GM04503 (cell line): ENCODE data around the gene RGP1.

Experiments
- DNase-seq: peaks from one replicate; pipeline ENCODE4 v3.0.0-alpha.2; 2012; ENCODE audit warnings: low read depth

RGP1 gene

GRCh38 chr9:35743880-35744518 is 5.1 kb upstream of the RGP1 start:
- DNase-seq = no peak

DNA sequence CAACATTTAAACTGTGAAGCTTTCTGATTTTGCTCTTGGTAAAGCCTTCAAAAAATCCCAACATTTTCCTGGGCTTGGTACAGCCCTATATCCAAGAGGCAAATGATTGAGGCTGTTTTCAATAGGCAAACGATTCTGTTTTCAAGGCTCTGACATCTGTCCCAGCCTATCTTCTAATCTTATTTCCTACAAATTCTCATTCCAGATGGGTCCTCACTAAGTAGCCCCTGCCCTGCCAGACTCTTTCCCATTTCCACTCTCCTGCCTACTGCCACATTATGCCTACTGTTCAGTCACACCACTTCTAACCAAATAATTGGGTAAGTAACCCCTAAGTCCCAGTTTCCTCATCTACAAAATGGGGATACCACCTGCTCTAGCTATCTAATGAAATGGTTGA is 3.5 kb upstream of the RGP1 start:
- DNase-seq = no peak

DNA sequence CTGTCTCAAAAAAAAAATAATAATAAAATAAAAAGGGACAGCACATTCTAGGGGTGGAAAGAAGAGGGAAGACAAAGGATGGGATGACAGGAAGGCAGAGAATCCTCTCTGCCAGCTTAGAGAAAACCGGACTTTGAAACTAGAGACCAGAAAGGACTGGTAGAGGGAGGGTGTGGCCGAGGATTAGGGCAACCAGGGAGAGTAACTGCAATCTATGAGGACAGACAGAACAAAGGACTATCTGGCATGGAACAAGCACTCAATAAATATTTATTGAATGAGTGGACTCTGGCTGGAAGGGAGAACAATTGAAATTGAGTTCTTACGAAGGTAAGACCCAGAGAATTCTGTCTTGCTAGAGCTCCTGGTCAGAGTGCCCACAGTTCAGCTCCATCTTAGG is 2.5 kb upstream of the RGP1 start:
- DNase-seq = no peak

DNA sequence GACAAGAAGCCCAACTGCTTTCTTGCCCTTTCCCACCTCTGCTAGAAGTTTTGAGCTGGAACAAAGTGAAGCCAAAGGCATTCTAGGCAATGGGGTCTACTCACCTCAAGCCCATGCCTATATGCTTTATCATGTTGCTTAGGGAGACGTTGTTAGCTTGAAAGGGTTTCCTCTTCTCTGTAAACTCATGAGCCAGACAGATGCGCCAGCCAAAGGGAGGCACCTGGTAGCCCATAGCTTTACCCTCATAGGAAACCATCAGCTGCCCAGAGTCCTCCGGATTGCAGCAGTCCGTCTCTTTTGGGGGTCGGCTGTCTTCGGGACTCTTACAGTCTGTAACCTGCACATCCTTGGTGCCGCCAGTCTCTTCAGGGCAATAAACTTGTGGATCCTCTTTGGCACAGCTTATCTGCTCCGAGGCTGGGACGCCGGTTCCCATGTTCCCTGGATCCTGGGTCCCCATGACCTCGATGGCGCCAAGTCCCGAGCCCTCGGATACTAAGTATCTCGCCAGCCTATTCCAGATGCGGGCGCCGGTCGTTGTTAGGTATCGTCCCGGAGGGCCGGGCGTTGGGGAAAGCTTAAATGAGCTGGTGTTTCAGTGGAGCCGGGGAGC is 737 bp upstream of the RGP1 start:
- DNase-seq = no peak

DNA sequence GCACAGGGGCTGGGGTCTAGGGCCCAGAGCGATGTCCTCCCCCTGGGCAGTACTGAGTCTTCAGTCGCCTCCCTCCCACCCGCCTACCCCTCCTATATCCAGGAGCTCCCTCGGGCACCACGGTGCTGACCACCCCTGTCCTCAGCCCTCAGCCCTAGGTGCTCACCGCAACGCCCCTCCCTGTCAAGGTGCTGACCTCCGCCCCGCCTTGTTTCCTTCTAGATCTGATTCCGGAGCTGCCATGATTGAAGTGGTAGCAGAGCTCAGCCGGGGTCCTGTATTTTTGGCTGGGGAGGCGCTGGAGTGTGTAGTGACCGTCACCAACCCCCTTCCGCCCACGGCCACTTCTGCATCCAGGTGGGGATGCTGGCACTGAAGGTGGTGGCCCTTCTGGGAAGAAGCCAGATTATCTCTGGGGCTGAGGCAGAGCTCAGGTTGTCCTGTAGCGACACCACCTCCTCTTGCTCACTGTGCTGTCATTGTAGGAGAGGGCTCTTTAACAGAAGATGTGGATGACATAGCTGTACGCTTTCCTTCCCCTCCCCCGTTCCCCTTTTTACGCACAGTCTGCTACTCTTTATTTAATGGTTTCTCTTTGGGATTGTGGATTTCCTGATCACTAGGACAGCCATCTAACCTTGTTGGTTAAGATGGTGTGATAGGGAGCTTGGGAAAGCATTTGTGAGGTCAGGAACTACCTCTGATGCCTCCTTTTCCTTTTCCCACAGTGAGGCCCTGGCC is 598 bp downstream of the RGP1 start:
- DNase-seq = no peak

- no peak for DNase-seq
Observed at GRCh38 chr9:35750256-35750531, 1.1 kb downstream of the RGP1 start.

GRCh38 chr9:35753466-35753865 is 4.4 kb downstream of the RGP1 start:
- DNase-seq = no peak

- no peak for DNase-seq
Observed at GRCh38 chr9:35754264-35754663, 5.2 kb downstream of the RGP1 start, which contains the start of gene MSMP. Gene MSMP (minus strand): TSS chr9:35754276. CDS start chr9:35754129, 147 bp downstream.

DNA sequence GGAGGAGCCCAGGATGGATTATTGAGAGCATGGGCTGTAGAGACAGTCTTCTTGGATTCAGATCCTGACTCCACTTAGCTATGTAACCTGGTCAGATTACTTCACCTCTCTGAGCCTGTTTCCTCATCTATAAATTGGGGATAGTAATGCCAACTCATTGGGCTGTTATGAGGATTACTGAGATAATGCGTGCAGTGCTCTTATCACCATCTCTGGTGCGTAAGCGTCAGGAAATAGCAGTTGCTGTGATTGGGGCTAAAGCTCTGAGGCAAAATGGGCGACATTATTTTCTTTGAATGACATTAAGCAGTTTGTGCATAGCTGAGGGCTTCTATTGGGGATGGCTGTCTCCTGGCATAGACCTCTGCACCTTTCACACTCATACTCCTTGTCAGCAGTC is 6.0 kb downstream of the RGP1 start:
- no peak for DNase-seq

DNA sequence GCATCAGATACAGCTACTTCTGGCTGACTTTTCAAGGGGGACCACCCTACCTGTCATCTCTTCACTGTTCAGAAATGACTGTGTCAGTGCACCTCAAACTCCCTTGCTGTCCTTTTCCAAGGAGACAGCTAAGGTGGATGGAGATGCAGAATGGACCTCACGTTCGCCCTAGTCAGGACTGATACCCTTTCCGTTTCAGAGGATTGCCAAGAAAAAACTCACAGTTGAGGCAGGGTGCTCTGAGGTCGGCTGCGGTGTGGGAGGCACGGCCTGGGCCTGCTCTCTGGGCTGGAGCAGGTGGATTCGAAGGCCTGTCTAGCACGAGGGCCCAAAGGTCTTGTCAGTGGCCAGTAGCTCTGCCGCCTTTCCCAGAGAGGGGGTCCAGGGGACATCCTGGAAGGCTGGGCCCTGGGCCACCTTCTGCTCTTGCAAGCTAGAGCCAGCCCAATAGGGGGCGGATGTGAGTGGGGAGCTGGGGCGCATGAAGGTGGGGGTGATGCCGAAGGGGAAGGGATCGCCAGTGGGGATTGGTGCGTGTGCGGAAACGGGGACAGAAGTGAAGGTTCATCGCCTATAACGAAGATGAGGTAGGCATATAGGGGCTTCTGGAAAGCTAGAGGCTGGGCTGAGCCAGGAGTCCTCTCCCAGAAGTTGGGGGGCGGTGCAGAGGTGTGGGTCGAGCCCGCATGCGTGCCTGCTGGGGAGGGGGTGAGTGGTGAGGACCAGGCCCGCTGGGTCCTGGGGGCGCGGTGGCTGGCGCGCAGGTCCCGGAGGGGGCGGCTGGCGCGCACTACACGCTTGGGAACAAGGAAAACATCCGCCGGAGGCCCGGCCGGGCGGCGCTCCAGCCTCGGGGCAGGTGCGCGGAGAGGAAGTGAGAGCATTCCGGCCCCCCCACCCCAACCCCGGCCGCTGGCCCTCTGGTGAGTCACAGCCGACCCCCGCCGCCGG is 7.5 kb downstream of the RGP1 start:
- no peak for DNase-seq

GRCh38 chr9:35757226-35757891 is 8.3 kb downstream of the RGP1 start:
- no peak for DNase-seq

DNA sequence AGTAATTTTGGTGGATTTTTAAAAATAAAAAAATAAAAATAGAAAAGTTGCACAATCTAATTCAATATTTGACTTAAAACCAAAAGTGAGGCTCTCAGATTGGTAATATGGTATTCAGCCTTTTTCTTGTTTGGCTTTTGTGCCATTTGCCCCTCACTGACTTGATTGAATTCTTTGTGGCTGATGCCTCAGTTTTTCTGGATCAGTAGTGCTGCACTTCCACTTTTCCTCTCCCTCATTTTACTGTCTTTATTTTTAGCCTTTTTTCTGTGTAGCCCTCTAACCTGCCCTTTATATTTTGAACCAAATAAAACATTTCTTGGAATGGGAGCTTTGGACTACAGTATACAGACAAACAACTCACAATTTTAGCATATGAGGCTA is 8.8 kb downstream of the RGP1 start:
- DNase-seq = no peak

DNA sequence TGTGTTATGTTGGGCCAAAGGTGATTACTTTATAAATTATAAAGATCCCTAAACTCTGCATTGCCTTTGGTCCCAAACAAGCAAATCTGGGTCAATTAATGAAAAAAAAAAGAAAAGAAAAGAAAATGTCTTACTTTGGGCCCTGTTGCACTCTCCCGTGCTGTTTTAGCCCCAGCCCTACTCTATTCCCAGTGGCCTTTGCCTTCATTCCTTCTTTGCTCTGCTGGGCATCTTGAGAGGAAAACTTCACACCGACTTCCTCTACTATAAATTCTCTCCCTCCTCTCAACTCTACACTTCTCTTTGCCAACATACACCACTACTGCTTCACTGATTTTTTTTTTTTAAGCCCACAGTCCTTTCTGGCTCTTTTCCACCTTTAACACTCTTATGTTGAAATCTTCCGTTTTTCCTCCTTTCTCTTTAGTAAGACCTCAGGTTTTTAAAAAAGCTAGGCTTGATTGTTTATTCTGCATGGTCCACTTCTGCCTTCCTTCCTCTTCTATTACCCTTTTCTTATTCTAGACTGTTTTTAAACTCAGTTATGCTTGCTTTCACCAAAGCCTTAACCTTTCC is 9.5 kb downstream of the RGP1 start:
- no peak for DNase-seq

GRCh38 chr9:35759795-35760194 is 10.7 kb downstream of the RGP1 start:
- no peak for DNase-seq

DNA sequence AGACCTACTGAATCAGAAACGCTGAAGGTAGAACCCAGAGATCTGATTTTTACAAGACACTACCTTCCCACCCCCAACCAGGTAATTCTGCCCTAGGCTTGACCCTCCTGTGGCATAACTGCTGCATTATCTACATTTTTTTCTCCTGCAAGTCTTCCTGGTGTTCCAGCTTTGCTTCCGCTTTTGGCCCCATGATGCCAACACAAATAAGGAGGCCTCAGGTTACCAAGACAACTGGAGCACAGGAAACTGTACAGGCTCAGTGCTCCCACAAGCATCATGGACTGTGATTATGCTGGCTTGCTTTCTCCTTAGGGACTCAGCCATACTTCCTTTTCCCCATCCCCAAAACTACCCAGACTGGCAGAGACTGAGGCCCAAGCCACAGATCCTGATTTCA is 11.6 kb downstream of the RGP1 start:
- DNase-seq = no peak

DNA sequence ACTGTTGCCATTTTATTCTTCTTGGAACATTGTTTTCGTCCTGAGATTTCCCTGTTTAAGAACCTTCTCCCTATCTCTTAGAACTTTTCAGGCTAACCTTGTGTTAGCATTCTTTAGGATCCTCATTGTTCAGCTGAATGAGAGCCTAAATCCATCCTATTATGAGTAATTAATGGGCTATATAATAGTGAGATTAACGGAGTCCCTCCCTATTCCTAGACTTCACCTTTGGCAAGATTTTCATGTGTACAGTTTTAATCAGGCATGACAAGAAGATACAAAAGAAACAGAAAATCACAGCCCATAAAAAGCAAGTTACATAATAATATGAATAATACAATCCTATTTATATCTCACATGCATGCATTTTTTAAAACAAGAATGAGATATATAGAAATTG is 14.1 kb downstream of the RGP1 start:
- DNase-seq = no peak

DNA sequence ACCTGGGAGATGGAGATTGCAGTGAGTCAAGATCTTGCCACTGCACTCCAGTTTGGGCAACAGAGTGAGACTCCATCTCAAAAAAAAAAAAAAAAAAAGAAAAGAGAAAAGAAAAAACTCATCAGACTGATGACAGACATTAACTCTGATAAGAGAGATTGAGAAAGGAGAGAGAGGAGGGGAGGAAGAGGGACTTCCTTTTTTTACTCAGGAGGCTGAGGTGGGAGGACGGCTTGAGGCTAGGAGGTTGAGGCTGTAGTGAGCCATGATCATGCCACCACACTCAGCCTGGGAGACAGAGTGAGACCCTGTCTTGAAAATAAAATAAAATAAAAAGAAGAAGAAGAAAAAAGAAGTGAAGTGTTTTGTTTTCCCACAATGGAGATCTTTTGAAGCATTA is 14.7 kb downstream of the RGP1 start:
- DNase-seq = no peak

GRCh38 chr9:35766997-35767396 is 17.9 kb downstream of the RGP1 start:
- DNase-seq = no peak

DNA sequence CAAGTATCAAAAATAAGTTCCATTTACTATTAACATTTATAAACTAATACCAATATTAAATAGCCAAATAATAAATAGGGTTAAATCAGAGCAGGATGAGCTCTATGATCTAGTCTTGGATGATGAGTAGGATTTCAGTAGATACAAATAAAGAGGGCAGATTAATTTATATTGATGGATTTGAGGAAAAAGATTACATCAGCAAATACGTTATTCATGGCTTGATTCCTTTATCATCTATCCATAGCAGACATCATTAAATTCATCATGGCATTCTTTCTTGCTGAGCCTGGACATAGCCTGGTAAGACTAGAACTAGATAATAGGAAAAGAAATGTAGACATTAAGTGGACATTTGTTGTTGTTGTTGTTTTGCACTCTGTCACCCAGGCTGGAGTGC is 18.4 kb downstream of the RGP1 start:
- no peak for DNase-seq

GRCh38 chr9:35769763-35770162 is 20.7 kb downstream of the RGP1 start:
- DNase-seq = no peak

DNA sequence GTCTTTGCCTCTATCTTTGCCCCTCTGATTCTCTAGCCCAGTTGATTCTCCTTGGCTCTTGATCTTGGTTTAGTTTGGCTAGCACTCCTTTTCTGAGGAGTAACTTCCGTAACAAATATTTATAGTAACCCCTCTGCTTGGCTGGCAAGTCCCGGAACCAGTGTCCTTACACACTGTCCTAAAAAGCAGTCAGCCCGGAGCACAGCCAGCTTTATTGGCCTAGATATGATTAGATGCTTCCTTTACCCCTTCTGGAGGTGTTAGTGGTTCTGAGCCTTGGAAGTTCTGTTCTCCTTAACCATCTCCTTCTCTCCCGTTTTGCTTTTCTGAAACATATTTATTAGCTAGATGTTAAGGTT is 22.0 kb downstream of the RGP1 start:
- DNase-seq = no peak

- no peak for DNase-seq
Observed at GRCh38 chr9:35771534-35771933, 22.4 kb downstream of the RGP1 start.
